ENCODE data around the gene VPREB3.
A peak's percentile ranks its signal among the peaks of the same experiment; 100 is the strongest.

VPREB3 gene

GRCh38 chr22:23714596-23715578 lies 39.3 kb downstream of the VPREB3 start:
- no peak for DNase-seq (ENCODE audit: low read depth)
- no peak overlapping the region for H3K4me3 ChIP-seq (ENCODE audit: low read length)
- no peak for TF ChIP-seq CTCF (conservative IDR thresholded peaks at IDR 0.05; ENCODE audit: low read length)

- no peak for DNase-seq (ENCODE audit: low read depth)
- no peak overlapping the region for H3K4me3 ChIP-seq (ENCODE audit: low read length)
- TF ChIP-seq CTCF (conservative IDR thresholded peaks at IDR 0.05; ENCODE audit: low read length): no peak
Measured at GRCh38 chr22:23713696-23714595, 40.3 kb downstream of the VPREB3 start.

GRCh38 chr22:23712256-23712655 lies 42.0 kb downstream of the VPREB3 start:
- TF ChIP-seq CTCF (conservative IDR thresholded peaks at IDR 0.05; ENCODE audit: low read length): no peak
- no peak for DNase-seq (ENCODE audit: low read depth)
- no peak overlapping the region for H3K4me3 ChIP-seq (ENCODE audit: low read length)

- no peak overlapping the region for H3K4me3 ChIP-seq (ENCODE audit: low read length)
- no peak for TF ChIP-seq CTCF (conservative IDR thresholded peaks at IDR 0.05; ENCODE audit: low read length)
- DNase-seq (ENCODE audit: low read depth): peak; percentile 80
Measured at GRCh38 chr22:23709107-23709506, 45.1 kb downstream of the VPREB3 start.

GRCh38 chr22:23708270-23708669 lies 46.0 kb downstream of the VPREB3 start:
- DNase-seq (ENCODE audit: low read depth): no peak
- TF ChIP-seq CTCF (conservative IDR thresholded peaks at IDR 0.05; ENCODE audit: low read length): no peak
- no peak overlapping the region for H3K4me3 ChIP-seq (ENCODE audit: low read length)

- no peak for TF ChIP-seq CTCF (conservative IDR thresholded peaks at IDR 0.05; ENCODE audit: low read length)
- no peak overlapping the region for H3K4me3 ChIP-seq (ENCODE audit: low read length)
- DNase-seq (ENCODE audit: low read depth): no peak
Measured at GRCh38 chr22:23705358-23705757, 48.9 kb downstream of the VPREB3 start.

Measured in AG10803 (cell line).